Choroid plexus epithelial cell (primary cell): Measurements from ENCODE around the gene MAP3K8.

ENCODE experiments used
- DNase-seq: peaks from one replicate; pipeline ENCODE4 v3.0.0-alpha.2; 2010; ENCODE audit warnings: low read depth
- H3K4me3 ChIP-seq: 2 replicates; pipeline ENCODE4 v1.5.1; 2011; ENCODE audit warnings: low read depth, mild to moderate bottlenecking, control low read depth, low read length, moderate library complexity
- TF ChIP-seq, protein P1 (sequence below): conservative IDR thresholded peaks from 2 replicates; pipeline ENCODE4 v1.5.1; 2011; ENCODE audit warnings: low read depth, mild to moderate bottlenecking, control low read depth, inconsistent platforms, low read length, moderate library complexity

MAP3K8 gene

DNA sequence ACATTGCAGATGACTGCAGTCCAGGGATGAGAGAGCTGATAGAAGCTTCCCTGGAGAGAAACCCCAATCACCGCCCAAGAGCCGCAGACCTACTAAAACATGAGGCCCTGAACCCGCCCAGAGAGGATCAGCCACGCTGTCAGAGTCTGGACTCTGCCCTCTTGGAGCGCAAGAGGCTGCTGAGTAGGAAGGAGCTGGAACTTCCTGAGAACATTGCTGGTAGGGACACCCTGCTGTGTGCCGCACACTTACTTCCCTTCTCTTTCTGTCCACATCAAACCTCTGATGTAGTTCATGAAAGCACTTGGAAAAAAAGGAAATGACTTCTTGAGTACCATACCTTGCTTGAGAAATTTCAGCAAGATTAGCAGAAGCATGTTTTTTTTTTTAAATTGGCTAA, 25.3 kb downstream of the MAP3K8 start:
- peak; percentile 96 for DNase-seq
- TF ChIP-seq, protein P1, sequence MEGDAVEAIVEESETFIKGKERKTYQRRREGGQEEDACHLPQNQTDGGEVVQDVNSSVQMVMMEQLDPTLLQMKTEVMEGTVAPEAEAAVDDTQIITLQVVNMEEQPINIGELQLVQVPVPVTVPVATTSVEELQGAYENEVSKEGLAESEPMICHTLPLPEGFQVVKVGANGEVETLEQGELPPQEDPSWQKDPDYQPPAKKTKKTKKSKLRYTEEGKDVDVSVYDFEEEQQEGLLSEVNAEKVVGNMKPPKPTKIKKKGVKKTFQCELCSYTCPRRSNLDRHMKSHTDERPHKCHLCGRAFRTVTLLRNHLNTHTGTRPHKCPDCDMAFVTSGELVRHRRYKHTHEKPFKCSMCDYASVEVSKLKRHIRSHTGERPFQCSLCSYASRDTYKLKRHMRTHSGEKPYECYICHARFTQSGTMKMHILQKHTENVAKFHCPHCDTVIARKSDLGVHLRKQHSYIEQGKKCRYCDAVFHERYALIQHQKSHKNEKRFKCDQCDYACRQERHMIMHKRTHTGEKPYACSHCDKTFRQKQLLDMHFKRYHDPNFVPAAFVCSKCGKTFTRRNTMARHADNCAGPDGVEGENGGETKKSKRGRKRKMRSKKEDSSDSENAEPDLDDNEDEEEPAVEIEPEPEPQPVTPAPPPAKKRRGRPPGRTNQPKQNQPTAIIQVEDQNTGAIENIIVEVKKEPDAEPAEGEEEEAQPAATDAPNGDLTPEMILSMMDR, result peak; percentile 32
- H3K4me3 ChIP-seq, result no peak overlapping the region

DNA sequence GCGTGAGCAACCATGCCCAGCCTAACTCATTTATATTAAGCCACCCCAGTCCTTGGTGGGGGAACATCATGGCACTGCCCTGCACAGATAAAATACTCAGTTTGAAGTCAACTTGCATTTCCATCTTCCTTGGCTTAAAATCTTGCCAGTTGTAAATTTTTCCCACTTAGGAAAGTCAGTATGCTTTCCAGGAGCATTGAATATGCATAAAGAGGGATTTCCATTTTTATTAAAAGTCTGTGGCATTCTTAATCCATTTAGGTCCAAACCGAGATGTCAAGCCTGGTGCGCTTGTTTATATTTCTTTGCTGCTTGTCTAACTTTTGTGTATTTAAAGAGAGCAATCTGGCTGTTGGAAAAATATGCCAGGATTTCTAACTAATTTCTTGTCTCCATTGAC, 26.1 kb downstream of the MAP3K8 start:
- DNase-seq, result no peak
- TF ChIP-seq, protein P1, result no peak
- H3K4me3 ChIP-seq, result no peak overlapping the region

DNA sequence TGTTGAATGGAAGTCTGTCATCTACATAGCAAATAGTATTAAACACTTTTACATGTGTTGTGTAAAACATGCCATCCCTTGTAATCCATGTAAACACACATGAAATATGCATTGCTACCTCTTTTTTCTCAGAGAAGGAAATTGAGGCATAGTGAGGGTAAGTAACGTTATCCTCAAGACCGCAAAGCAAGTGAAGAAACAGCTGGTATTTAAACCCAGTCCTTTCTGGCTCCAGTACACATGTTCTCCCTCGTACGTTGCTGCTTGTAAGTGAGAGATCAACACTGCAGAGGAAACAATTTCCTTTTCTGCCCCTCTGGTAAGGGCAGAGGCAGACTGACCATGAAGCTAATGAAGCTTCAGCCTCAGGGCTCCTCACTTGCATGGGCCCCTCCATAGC, 28.5 kb downstream of the MAP3K8 start:
- TF ChIP-seq, protein P1, result no peak
- no peak overlapping the region for H3K4me3 ChIP-seq
- DNase-seq, result no peak

DNA sequence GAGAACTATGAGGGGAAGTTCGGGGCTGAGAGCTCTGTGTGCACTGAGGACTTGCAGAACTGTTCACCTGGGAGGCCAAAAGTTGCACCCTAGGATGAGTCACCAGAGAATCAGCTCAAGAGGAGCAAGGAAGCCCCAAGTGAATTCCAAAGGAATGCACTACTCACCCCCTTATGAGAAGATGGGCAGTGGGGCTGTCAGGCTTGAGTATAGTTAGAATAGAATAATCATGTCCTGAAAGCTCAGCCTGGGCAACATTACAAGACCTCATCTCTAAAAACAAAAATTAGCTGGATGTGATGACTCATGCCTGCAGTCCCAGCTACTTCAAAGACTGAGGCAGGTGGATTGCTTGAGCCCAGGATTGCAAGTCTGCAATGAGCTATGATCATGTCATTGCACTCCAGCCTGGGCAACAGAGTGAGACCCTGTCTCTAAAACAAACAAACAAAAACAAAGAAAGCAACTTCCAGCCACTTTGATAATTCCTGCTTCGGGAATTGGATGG, 30.0 kb downstream of the MAP3K8 start:
- TF ChIP-seq, protein P1, result no peak
- DNase-seq, result peak; percentile 43
- no peak overlapping the region for H3K4me3 ChIP-seq

DNA sequence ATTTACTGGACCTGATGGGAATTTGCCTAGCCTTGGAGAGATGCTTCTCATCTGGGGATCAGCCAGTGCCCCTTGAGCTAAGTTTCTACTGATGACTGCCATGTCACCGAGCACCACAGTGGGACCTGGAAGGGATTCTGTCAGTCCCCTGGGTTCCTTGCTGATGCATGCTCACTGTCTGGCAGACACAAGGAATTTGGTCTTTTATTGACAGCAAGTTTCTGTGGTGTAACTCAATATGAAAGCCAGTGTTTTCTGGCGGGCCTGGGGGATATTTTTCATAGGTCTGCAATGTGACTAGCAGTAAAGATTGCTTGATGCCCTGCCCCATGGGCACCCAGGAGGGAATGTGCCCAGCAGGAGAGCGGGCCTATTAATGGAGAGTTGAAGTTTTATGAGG, 30.7 kb downstream of the MAP3K8 start:
- H3K4me3 ChIP-seq, result no peak overlapping the region
- TF ChIP-seq, protein P1, result no peak
- DNase-seq, result no peak

DNA sequence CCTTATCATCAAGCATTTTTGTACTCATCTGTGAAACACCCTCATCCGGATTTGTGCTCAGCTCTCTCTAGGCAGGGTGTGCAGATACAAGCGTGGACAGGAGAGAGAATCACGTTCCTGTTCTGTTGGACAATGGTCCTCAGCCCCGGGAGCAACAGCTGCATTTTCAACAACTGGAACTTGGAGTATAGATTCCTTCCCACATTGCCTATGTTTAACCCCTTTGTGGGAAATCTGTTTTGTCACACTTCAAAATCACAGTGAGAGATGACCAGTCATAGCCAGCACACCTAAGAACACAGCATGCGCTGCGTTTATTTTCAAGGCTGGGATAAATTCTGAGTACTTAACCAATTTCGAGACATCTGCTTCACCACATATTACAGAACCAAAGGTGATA, 32.5 kb downstream of the MAP3K8 start:
- TF ChIP-seq, protein P1, result no peak
- no peak overlapping the region for H3K4me3 ChIP-seq
- no peak for DNase-seq

DNA sequence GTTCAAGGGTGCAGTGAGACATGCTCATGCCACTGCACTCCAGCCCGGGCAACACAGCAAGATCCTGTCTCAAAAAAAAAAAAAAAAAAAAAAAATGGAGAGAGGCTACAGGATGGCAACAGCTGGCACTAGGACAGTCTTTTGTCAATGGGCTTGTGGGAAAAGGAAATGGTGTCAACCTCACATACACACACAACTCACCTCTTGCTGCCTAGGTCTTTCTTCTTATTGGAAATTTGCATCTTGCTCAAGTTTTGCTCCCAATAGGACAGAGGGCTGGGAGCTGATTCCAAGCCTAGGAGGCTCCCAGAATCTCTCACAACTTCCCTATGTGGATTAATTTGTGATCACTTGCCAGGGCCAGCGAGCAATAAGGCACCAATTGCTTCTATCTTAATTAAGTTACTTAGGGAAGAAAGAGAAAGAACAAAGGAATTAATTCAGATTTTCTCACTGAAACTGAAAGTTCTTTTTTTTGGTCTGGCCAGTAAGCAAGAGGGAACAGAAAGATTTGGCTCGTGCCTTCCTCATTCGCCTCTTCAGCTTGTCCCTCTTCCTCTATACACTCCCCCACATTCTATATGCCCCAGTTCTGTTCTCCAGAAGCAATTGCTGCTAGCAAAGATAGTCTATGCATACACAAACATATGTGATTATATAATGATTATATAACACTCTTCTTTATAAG, 33.8 kb downstream of the MAP3K8 start:
- H3K4me3 ChIP-seq, result no peak overlapping the region
- TF ChIP-seq, protein P1, result no peak
- no peak for DNase-seq
